Osteocyte (in vitro differentiated cells): ENCODE data around the gene CDHR4. TPM values are rescaled to one million over a fixed set of nuclear protein-coding genes. Genes with fewer than 3 reads are reported as not detected.

ENCODE experiments used
- DNase-seq: peaks from one replicate; pipeline ENCODE4 v3.0.0; 2021; ENCODE audit warnings: mixed read lengths; ENCODE audit not compliant: unreplicated experiment; ENCODE audit errors: extremely low spot score
- H3K27ac Mint-ChIP-seq: one replicate; pipeline ENCODE4 v1.8.0; 2021; ENCODE audit warnings: mild to moderate bottlenecking, mixed read lengths; ENCODE audit not compliant: unreplicated experiment
- H3K27me3 Mint-ChIP-seq: one replicate; pipeline ENCODE4 v1.8.0; 2021; ENCODE audit warnings: mixed read lengths; ENCODE audit not compliant: unreplicated experiment
- H3K36me3 Mint-ChIP-seq: one replicate; pipeline ENCODE4 v1.8.0; 2021; ENCODE audit warnings: mixed read lengths; ENCODE audit not compliant: unreplicated experiment
- H3K4me1 Mint-ChIP-seq: one replicate; pipeline ENCODE4 v1.8.0; 2021; ENCODE audit warnings: mixed read lengths; ENCODE audit not compliant: unreplicated experiment
- H3K4me3 Mint-ChIP-seq: one replicate; pipeline ENCODE4 v1.8.0; 2021; ENCODE audit warnings: mild to moderate bottlenecking, moderate library complexity, mixed read lengths; ENCODE audit not compliant: unreplicated experiment
- H3K9me3 Mint-ChIP-seq: one replicate; pipeline ENCODE4 v1.8.0; 2021; ENCODE audit warnings: mixed read lengths; ENCODE audit not compliant: unreplicated experiment
- long read RNA-seq: library from polyadenylated mRNA; unstranded; transcript quantifications from one replicate; pipeline ENCODE4 v2.0.0, GENCODE V29; 2021
- total RNA-seq: library from RNA; stranded (reverse); gene quantifications from 2 replicates; pipeline ENCODE4 v1.2.1, GENCODE V29; 2021
- TF ChIP-seq, protein P1 (sequence below): fragments of 200-600 bp; sonication (generic); IDR thresholded peaks from 2 replicates; pipeline ENCODE4 v1.5.0; 2021; ENCODE audit warnings: antibody characterized with exemption, mild to moderate bottlenecking, moderate library complexity

Gene CDHR4, protein sequence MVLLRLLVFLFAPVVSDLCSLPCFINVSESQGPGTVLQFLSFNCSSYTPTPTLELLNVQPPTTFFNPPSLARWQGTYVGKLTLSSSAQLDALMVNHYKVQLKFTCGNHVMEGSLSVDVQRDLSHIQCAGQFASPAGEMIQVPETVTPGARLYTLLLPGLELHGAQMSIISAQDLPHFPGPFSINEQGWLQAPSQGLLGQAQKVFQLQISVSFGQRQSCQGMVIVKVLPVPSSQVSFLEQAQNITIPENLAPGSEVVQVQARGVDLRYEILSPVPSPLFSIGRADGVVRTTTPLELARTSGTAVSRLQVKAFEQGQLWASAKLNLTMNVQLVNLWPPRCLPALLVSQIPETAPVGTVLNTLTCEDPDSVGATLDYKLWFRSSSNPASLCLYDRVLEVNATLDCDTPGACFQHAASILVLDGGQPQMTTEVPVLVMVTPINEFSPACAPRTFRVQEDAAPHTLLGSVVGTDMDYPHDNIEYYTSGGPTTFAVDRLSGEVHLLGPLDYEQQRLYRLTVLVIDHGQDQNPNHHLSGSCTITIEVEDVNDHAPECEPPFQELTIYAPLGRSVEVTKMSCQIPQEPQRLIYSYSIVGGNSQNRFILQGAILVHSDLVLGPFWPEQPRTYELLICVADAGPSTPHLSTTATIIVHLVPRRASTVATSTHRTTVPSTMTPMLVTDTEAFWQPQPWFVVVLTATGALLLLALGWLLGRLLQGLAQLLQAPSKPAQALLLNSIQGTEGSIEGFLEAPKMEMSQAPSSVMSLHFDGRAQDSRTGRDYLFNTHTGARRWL
- not detected in 2 replicates for total RNA-seq
- long read RNA-seq, result 0 reads

DNA sequence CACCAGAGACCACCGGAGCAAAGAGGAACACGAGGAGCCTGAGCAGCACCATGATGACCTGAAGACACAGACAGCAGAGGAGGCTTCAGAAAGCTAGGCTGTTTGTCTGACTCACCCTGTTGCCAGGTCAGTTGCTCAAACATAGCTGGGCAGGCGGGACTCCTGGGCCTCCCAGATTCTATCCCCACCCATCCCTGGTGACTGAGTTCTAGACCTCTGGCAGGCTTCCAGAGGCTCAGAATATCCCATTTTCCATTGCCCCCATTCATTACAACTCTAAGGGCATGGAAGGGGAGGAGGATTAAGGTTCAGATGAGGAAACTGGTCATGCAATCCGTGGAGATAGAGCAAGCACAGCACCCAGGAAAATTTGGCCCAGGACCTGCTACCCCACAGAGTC, at the start of gene CDHR4:
TSS of gene CDHR4 (minus strand) at position 113 of the 400 bp plus-strand sequence. CDS start at position 52, 61 bp downstream.
- peak within 1 kb of the TSS; percentile 34 for H3K27ac Mint-ChIP-seq
- peaks cover 23% of the 10 kb centered on the region for H3K4me1 Mint-ChIP-seq
- H3K4me3 Mint-ChIP-seq, result no peak within 1 kb of the TSS
- no peak for DNase-seq
- TF ChIP-seq, protein P1, sequence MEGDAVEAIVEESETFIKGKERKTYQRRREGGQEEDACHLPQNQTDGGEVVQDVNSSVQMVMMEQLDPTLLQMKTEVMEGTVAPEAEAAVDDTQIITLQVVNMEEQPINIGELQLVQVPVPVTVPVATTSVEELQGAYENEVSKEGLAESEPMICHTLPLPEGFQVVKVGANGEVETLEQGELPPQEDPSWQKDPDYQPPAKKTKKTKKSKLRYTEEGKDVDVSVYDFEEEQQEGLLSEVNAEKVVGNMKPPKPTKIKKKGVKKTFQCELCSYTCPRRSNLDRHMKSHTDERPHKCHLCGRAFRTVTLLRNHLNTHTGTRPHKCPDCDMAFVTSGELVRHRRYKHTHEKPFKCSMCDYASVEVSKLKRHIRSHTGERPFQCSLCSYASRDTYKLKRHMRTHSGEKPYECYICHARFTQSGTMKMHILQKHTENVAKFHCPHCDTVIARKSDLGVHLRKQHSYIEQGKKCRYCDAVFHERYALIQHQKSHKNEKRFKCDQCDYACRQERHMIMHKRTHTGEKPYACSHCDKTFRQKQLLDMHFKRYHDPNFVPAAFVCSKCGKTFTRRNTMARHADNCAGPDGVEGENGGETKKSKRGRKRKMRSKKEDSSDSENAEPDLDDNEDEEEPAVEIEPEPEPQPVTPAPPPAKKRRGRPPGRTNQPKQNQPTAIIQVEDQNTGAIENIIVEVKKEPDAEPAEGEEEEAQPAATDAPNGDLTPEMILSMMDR, result no peak
- H3K9me3 Mint-ChIP-seq, result no peaks in the 10 kb centered on the region
- no peaks in the 10 kb centered on the region for H3K36me3 Mint-ChIP-seq
- H3K27me3 Mint-ChIP-seq, result peaks cover 8% of the 10 kb centered on the region

- Mint-ChIP-seq H3K36me3 (no peaks in the 10 kb centered on the region), H3K9me3 (no peaks in the 10 kb centered on the region), H3K27me3 (no peaks in the 10 kb centered on the region), H3K27ac (no peak overlapping the region), H3K4me1 (no peaks in the 10 kb centered on the region), H3K4me3 (no peak overlapping the region)
- no peak for DNase-seq
- TF ChIP-seq, protein P1, result no peak
These were observed 46.0 kb upstream of the CDHR4 start for GRCh38 chr3:49845694-49846093.

DNA sequence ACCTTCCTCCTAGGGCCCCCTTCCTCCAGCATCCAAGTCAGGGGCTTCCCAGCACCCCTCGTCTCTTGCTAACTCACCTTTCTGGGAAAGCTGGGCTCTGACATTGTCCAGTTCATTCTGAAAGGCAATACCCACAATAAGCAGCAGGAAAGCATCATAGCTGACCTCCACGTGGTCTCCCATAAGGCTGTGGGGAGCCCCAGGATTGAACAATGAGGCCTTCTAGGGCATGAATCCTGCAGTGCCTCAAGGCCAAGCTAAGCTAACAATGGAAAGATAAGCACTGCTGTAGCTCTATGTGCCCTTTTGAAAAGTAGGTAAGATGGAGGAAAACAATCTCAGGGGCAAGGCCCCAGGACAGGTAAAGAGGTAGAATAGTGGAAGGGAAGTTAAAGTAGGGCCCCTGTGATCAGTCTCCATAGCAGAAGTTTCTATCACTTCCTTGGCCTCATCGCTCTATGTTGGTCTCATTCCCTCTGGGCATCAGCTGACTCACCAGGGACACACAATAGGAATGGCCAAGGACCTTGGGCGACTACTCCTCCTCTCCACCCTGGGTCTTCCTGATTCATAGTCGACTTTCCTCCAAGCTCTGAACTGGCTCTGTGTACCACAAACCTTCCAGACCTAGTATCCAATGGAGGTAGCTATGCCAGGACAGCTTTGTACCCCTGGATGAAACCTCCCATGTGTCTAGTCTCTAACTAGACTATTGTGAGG, 45.0 kb upstream of the CDHR4 start:
- H3K9me3 Mint-ChIP-seq, result no peaks in the 10 kb centered on the region
- H3K4me3 Mint-ChIP-seq, result no peak overlapping the region
- H3K4me1 Mint-ChIP-seq, result no peaks in the 10 kb centered on the region

DNA sequence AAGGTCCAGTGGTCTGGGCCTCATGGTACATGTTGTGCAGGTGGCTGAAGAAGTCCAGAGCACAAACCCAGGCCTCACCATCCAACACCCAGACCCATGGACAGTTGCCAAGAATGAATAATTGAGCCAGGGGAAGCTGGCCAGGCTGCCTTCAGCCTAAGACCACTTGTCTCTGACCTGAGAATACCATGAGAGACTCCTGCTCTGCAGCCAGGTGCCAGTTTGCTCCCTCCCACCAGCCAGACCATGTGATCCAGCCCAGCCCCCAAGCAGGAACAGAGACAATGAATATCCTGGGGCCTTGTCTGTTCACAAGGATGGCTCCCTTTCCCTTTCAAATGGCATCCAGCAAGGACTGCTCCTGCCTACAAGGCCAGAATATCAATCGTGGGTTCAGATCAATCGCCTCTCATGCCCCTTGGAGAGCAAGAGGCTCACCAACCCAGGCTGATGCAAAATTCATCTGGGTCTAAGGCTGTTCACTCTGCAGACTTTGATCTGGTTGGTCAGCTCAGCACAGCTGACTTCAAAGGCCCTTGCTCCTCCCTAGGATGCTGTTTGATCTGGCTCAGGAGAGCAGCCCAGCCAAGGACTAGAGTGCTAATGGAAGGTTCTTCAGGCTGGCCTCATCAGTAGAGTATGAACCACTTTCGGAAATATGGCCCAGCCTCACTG, 43.3 kb upstream of the CDHR4 start:
- TF ChIP-seq, protein P1, result no peak
- H3K4me1 Mint-ChIP-seq, result peaks cover 5% of the 10 kb centered on the region
- H3K4me3 Mint-ChIP-seq, result no peak overlapping the region
- H3K36me3 Mint-ChIP-seq, result no peaks in the 10 kb centered on the region
- H3K27me3 Mint-ChIP-seq, result no peaks in the 10 kb centered on the region
- DNase-seq, result no peak
- no peaks in the 10 kb centered on the region for H3K9me3 Mint-ChIP-seq
- no peak overlapping the region for H3K27ac Mint-ChIP-seq

More for the DNA sequence above, 45.0 kb upstream of the CDHR4 start:
- H3K36me3 Mint-ChIP-seq, result no peaks in the 10 kb centered on the region
- no peaks in the 10 kb centered on the region for H3K27me3 Mint-ChIP-seq
- TF ChIP-seq, protein P1, result no peak
- H3K27ac Mint-ChIP-seq, result no peak overlapping the region
- no peak for DNase-seq
